Activated CD4-positive, CD25-positive, alpha-beta regulatory T cell treated with anti-CD3 and anti-CD28 coated beads, Interleukin-2, amount 50 U/mL, for 72 hours (primary cell): ENCODE measurements around the gene CASD1.

Experiments
- DNase-seq: peaks from one replicate; pipeline ENCODE4 v3.0.0; 2021

The CASD1 gene

GRCh38 chr7:94513565-94513860 lies 3.9 kb downstream of the CASD1 start:
- no peak for DNase-seq

- DNase-seq: no peak
These were observed 4.7 kb downstream of the CASD1 start for GRCh38 chr7:94514140-94514889.

- DNase-seq: no peak
These were observed 5.3 kb downstream of the CASD1 start for GRCh38 chr7:94514917-94515316.

GRCh38 chr7:94525923-94526322 lies 16.3 kb downstream of the CASD1 start:
- no peak for DNase-seq

GRCh38 chr7:94529516-94529915 lies 19.9 kb downstream of the CASD1 start:
- no peak for DNase-seq

- no peak for DNase-seq
These were observed 20.5 kb downstream of the CASD1 start for GRCh38 chr7:94530109-94530508.

GRCh38 chr7:94532676-94533075 lies 23.1 kb downstream of the CASD1 start:
- no peak for DNase-seq

- DNase-seq: no peak
These were observed 30.8 kb downstream of the CASD1 start for GRCh38 chr7:94540428-94540827.

GRCh38 chr7:94547126-94547525 lies 37.5 kb downstream of the CASD1 start:
- no peak for DNase-seq

- DNase-seq: no peak
These were observed 46.4 kb downstream of the CASD1 start for GRCh38 chr7:94556028-94556427.

GRCh38 chr7:94557215-94557614 lies 47.6 kb downstream of the CASD1 start:
- DNase-seq: no peak

GRCh38 chr7:94559972-94560371 lies 50.4 kb downstream of the CASD1 start:
- DNase-seq: no peak

GRCh38 chr7:94561841-94562514 lies 52.4 kb downstream of the CASD1 start:
- no peak for DNase-seq

- no peak for DNase-seq
These were observed 52.9 kb downstream of the CASD1 start for GRCh38 chr7:94562525-94562924.

- DNase-seq: no peak
These were observed 55.8 kb downstream of the CASD1 start for GRCh38 chr7:94565247-94565894.

- DNase-seq: no peak
These were observed 57.8 kb downstream of the CASD1 start for GRCh38 chr7:94567396-94567795.

- DNase-seq: no peak
These were observed 62.2 kb downstream of the CASD1 start for GRCh38 chr7:94571816-94572215.

GRCh38 chr7:94575646-94576045 lies 66.0 kb downstream of the CASD1 start:
- DNase-seq: no peak

- DNase-seq: no peak
These were observed 66.7 kb downstream of the CASD1 start for GRCh38 chr7:94576316-94576715.

- DNase-seq: no peak
These were observed 67.7 kb downstream of the CASD1 start for GRCh38 chr7:94577357-94577756.

- no peak for DNase-seq
These were observed 69.0 kb downstream of the CASD1 start for GRCh38 chr7:94578614-94579013.

- DNase-seq: no peak
These were observed 69.9 kb downstream of the CASD1 start for GRCh38 chr7:94579470-94579869.

GRCh38 chr7:94580601-94581000 lies 71.0 kb downstream of the CASD1 start:
- DNase-seq: no peak

GRCh38 chr7:94584113-94584512 lies 74.5 kb downstream of the CASD1 start:
- DNase-seq: no peak
